Calu3 (cell line): ENCODE measurements around the gene RET. TPM values are rescaled to one million over a fixed set of nuclear protein-coding genes. Genes with fewer than 3 reads are reported as not detected.

Source experiments
- BruUV-seq: library from RNA; stranded (reverse); fragments of 400-500 nt; replicated peaks from 2 replicates; lab custom pipeline; 2021; lab: Mats Ljungman, UMichigan
- CTCF ChIA-PET: fragments of 300-600 bp; sonication (Branson Sonifier 250); formaldehyde crosslinking; loops from one replicate; lab custom pipeline; 2022; ENCODE audit warnings: antibody characterized with exemption; lab: Charles Lee
- DNase-seq: peaks from one replicate; pipeline ENCODE4 v3.0.0; 2022
- H3K27ac Mint-ChIP-seq: one replicate; pipeline ENCODE4 v1.8.0; 2022; ENCODE audit warnings: mixed read lengths; ENCODE audit not compliant: unreplicated experiment
- H3K27me3 Mint-ChIP-seq: one replicate; pipeline ENCODE4 v1.8.0; 2022; ENCODE audit warnings: mixed read lengths; ENCODE audit not compliant: unreplicated experiment
- H3K36me3 Mint-ChIP-seq: one replicate; pipeline ENCODE4 v1.8.0; 2022; ENCODE audit warnings: mild to moderate bottlenecking, moderate library complexity, mixed read lengths; ENCODE audit not compliant: insufficient read depth, unreplicated experiment
- H3K4me1 Mint-ChIP-seq: one replicate; pipeline ENCODE4 v1.8.0; 2022; ENCODE audit warnings: mild to moderate bottlenecking, low read depth, mixed read lengths; ENCODE audit not compliant: unreplicated experiment
- H3K4me3 Mint-ChIP-seq: one replicate; pipeline ENCODE4 v1.8.0; 2022; ENCODE audit warnings: mild to moderate bottlenecking, low read depth, moderate library complexity, mixed read lengths; ENCODE audit not compliant: unreplicated experiment
- H3K9me3 Mint-ChIP-seq: one replicate; pipeline ENCODE4 v1.8.0; 2022; ENCODE audit warnings: low read depth, mixed read lengths; ENCODE audit not compliant: unreplicated experiment
- CTCF ChIP-seq: fragments of 200-600 bp; IDR thresholded peaks from one replicate; pipeline ENCODE4 v1.8.0; 2022; ENCODE audit warnings: antibody characterized with exemption; ENCODE audit not compliant: unreplicated experiment
- intact Hi-C: fragments of 100-400 bp; cut with micrococcal nuclease; formaldehyde crosslinking; loops from one replicate; pipeline ENCODE4 v1.10.0; 2022; ENCODE audit not compliant: unreplicated experiment
- total RNA-seq: library from RNA; stranded (reverse); gene quantifications from 2 replicates; pipeline ENCODE4 v1.2.3, GENCODE V29; 2022

Gene RET
- total RNA-seq, 1 experiment from 2014 or later: not detected

GRCh38 chr10:43067391-43068135 is 9.3 kb upstream of the RET start:
- Mint-ChIP-seq H3K9me3 (no peaks in the 10 kb centered on the region), H3K4me1 (no peaks in the 10 kb centered on the region), H3K36me3 (no peaks in the 10 kb centered on the region), H3K4me3 (no peak overlapping the region), H3K27ac (no peak overlapping the region), H3K27me3 (peaks cover 68% of the 10 kb centered on the region)
- intact Hi-C loops: no loop called here
- TF ChIP-seq CTCF: no peak
- CTCF ChIA-PET: no interaction called here
- BruUV-seq: no TSS peak
- DNase-seq: no peak

GRCh38 chr10:43068136-43068395 is 8.8 kb upstream of the RET start:
- H3K4me1 Mint-ChIP-seq: no peaks in the 10 kb centered on the region

GRCh38 chr10:43068471-43069210 is 8.2 kb upstream of the RET start:
- no peaks in the 10 kb centered on the region for H3K9me3 Mint-ChIP-seq
- no peak for DNase-seq
- H3K4me3 Mint-ChIP-seq: no peak overlapping the region
- H3K36me3 Mint-ChIP-seq: no peaks in the 10 kb centered on the region
- H3K27ac Mint-ChIP-seq: no peak overlapping the region
- CTCF ChIA-PET: no interaction called here
- H3K27me3 Mint-ChIP-seq: peaks cover 68% of the 10 kb centered on the region
- H3K4me1 Mint-ChIP-seq: no peaks in the 10 kb centered on the region
- no TSS peak for BruUV-seq
- intact Hi-C loops: no loop called here
- TF ChIP-seq CTCF: no peak

More at GRCh38 chr10:43068136-43068395, 8.8 kb upstream of the RET start:
- no peak for DNase-seq
- no peak for TF ChIP-seq CTCF
- CTCF ChIA-PET: no interaction called here
- no TSS peak for BruUV-seq
- Mint-ChIP-seq H3K27ac (no peak overlapping the region), H3K27me3 (peaks cover 68% of the 10 kb centered on the region), H3K36me3 (no peaks in the 10 kb centered on the region), H3K4me3 (no peak overlapping the region), H3K9me3 (no peaks in the 10 kb centered on the region)
- intact Hi-C loops: no loop called here

GRCh38 chr10:43069211-43069515 is 7.7 kb upstream of the RET start:
- no TSS peak for BruUV-seq
- Mint-ChIP-seq H3K27me3 (peaks cover 68% of the 10 kb centered on the region), H3K27ac (no peak overlapping the region), H3K4me1 (no peaks in the 10 kb centered on the region), H3K4me3 (no peak overlapping the region), H3K9me3 (no peaks in the 10 kb centered on the region), H3K36me3 (no peaks in the 10 kb centered on the region)
- CTCF ChIA-PET: no interaction called here
- intact Hi-C loops: no loop called here
- no peak for DNase-seq
- no peak for TF ChIP-seq CTCF
